GM18909 (cell line): ENCODE results near the gene SCARB1.
"Not testable (repeated sequence)": the region's sequence is repeated elsewhere in the genome, so short reads cannot be mapped to it uniquely, and the experiment has no call there.

Experiments used
- ATAC-seq: cut with Tn5 transposase; IDR thresholded peaks from one replicate; pipeline ENCODE4 v1.9.1; 2021; ENCODE audit warnings: mild to moderate bottlenecking; ENCODE audit not compliant: unreplicated experiment, poor library complexity

Gene SCARB1

GRCh38 chr12:124884587-124885438, 21.1 kb upstream of the SCARB1 start:
- ATAC-seq, result peak; percentile 92

GRCh38 chr12:124883263-124884130, 19.8 kb upstream of the SCARB1 start:
- no peak for ATAC-seq

GRCh38 chr12:124881123-124881522, 17.5 kb upstream of the SCARB1 start:
- ATAC-seq, result no peak

GRCh38 chr12:124880335-124880734, 16.7 kb upstream of the SCARB1 start:
- not testable (repeated sequence) for ATAC-seq

- ATAC-seq, result no peak
Observed at GRCh38 chr12:124878795-124879516, 15.3 kb upstream of the SCARB1 start.

GRCh38 chr12:124877423-124877822, 13.8 kb upstream of the SCARB1 start:
- no peak for ATAC-seq

GRCh38 chr12:124876171-124876570, 12.5 kb upstream of the SCARB1 start:
- ATAC-seq, result no peak

GRCh38 chr12:124875803-124876132, 12.1 kb upstream of the SCARB1 start:
- ATAC-seq, result no peak

GRCh38 chr12:124874988-124875802, 11.5 kb upstream of the SCARB1 start:
- ATAC-seq, result no peak

- ATAC-seq, result no peak
Observed at GRCh38 chr12:124874188-124874587, 10.5 kb upstream of the SCARB1 start.

GRCh38 chr12:124872068-124872719, 8.5 kb upstream of the SCARB1 start:
- ATAC-seq, result no peak

GRCh38 chr12:124871297-124871696, 7.6 kb upstream of the SCARB1 start:
- ATAC-seq, result no peak

- no peak for ATAC-seq
Observed at GRCh38 chr12:124870515-124870914, 6.9 kb upstream of the SCARB1 start.

GRCh38 chr12:124869059-124869665, 5.5 kb upstream of the SCARB1 start:
- peak; percentile 44 for ATAC-seq

GRCh38 chr12:124868252-124869058, 4.8 kb upstream of the SCARB1 start:
- no peak for ATAC-seq

GRCh38 chr12:124867401-124867930, 3.8 kb upstream of the SCARB1 start:
- no peak for ATAC-seq

GRCh38 chr12:124866883-124867400, 3.3 kb upstream of the SCARB1 start:
- no peak for ATAC-seq
